PC-3 (cell line): ENCODE data around the gene IL19.

ENCODE experiments used
- CTCF ChIP-seq: fragments of 300-600 bp; sonication (generic); conservative IDR thresholded peaks from 2 replicates; pipeline ENCODE4 v1.5.1; 2017; ENCODE audit warnings: antibody characterized with exemption, low read depth, mild to moderate bottlenecking, low read length
- EZH2 ChIP-seq: fragments of 300-600 bp; sonication (generic); IDR thresholded peaks from one replicate; pipeline ENCODE4 v1.6.1; 2017; ENCODE audit warnings: antibody characterized with exemption, mild to moderate bottlenecking, low read length; ENCODE audit not compliant: unreplicated experiment
- EZH2phosphoT487 ChIP-seq: fragments of 300-600 bp; sonication (generic); IDR thresholded peaks from 2 replicates; pipeline ENCODE4 v1.6.1; 2018; ENCODE audit warnings: mild to moderate bottlenecking, antibody characterized with exemption, low read length, borderline replicate concordance

- TF ChIP-seq CTCF (no peak), EZH2 (no peak), EZH2phosphoT487 (no peak)
Observed at GRCh38 chr1:206829282-206829681, 58.7 kb downstream of the IL19 start.
